NCI-H146 treated with DMSO at 0.1 percent for 48 hours (cell line): ENCODE results near the gene ALDH1B1.

Experiments used
- DNase-seq: peaks from one replicate; lab custom pipeline; 2025; ENCODE audit not compliant: unreplicated experiment; lab: John Stamatoyannopoulos, UW

The ALDH1B1 gene

DNA sequence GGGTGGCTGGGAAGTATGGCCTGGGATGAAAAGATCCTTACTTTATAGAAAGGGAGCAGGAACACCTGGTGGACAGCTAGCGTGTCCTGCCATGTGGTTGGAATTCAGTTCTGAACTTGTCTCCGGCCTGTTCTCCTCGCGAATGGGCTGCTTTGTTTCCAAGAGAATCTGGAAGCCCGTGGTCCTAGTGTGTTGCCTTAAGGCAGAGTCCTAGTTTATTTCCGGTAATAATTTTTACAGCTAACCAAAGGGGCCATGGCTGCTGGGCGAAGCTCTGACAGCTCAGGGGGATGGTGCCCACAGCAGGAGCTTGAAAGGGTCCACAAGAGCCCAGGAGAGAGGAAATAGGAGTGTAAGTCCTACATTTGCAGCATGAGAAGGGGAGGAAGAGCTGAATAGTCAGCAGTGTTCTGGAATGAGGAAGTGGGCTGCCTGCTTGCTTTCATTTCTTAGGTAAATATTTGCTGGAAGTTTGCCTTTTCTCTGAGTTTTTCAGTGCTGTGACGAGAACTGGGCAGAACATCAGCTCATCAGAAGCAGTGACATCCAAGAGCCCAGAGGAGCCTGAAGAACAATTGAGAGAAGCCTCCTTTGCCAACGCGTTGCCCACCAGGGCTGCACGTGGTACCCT is 44.8 kb downstream of the ALDH1B1 start:
- DNase-seq, result no peak

DNA sequence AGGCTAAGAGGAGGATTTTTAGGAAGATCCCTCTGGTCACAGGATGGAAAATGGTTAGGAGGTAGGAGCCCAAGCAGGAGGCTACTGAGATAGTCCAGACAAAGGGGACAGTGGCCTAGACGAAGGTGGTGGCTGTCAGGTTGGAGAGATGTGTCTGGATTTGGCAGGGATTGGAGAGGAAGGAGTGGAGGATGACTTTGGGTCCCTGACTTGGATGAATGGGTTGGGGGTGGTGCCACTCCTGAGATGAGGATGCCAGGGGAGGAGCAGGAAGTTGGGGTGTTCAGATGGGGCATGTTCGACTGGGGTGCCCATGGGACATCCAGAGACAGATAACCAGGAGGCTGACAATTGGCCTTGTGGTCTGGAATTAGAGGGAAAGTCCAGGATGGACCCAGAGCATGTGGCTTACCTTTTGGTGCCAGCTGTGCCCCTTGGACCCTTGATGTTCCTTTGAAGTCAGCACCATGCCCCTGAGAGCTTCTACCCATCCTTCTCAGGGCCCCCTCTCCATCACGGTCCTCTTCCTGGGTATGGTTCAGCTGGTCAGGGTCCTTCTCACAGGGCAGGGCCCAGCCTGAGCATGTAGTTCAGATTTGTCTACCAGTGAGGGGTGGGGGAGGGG is 46.9 kb downstream of the ALDH1B1 start:
- no peak for DNase-seq

DNA sequence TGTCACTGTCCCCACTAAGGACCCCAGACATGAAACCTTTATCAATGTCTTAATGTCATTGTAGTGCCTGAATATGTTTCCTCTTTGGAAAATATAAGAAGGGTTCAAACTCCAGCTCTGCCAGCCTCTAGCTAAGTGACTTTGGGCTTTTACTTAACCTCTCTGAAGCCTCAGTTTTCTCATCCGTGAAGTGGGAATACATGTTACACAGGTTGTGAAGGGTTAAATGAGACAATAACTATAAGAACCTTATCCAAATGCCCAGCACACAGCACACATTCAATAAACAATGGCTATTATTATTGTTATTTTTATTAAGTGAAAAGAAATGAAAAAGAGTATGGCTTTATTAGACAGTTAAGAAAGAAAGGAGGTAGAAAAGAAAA is 47.4 kb downstream of the ALDH1B1 start:
- DNase-seq, result no peak

DNA sequence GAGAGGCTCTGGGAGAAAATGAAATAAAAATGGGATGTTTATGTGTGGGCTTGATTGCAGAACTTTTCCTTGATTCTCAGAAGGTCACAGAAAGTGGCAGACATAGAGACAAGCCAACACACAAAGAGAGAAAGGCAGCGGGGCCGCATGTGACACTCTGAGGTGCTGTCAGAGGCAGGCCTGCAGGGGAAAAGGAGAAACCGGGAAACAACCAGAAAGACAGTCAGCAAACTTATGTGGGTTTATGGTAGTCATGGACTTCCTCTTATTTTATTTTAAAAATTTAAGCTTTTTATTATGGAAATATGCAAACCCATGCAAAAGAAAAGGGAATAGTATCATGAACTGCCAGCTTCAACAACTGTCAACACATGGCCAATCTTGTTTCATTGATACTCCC is 48.0 kb downstream of the ALDH1B1 start:
- no peak for DNase-seq

DNA sequence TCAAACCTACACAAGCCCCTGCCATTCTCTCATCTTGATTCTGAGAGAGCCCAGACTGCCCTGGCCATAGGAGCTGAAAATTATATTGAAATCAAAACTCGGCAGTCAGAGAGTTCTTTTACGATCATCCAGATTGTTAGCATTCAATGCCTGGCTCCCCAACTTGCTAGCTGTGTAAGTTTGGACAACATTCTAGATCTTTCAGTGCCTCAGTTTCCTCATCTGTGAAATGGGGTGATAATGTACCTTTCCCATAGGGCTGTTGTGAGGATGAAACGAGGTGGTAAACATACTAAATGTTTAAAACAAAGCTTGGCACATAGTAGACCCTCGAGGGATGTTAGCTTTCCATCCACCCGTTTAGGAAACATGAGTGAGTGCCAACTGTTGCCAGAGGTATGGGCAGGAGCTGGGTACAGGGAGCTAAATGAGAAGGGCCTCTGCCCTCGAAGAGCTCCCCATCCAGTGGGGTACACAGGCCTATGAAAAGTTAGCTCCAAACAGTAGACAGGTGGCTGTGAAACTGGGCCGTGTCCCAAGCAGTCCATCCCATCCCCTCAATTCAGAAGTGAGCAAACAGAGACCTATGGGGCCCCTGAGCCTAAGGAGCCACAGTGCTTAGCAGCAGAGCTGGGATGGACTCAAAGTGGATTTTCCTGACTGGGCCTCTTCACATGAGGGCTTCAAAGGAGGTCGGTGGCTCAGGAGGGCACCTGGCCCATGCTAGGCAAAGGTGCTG is 49.0 kb downstream of the ALDH1B1 start:
- DNase-seq, result no peak

DNA sequence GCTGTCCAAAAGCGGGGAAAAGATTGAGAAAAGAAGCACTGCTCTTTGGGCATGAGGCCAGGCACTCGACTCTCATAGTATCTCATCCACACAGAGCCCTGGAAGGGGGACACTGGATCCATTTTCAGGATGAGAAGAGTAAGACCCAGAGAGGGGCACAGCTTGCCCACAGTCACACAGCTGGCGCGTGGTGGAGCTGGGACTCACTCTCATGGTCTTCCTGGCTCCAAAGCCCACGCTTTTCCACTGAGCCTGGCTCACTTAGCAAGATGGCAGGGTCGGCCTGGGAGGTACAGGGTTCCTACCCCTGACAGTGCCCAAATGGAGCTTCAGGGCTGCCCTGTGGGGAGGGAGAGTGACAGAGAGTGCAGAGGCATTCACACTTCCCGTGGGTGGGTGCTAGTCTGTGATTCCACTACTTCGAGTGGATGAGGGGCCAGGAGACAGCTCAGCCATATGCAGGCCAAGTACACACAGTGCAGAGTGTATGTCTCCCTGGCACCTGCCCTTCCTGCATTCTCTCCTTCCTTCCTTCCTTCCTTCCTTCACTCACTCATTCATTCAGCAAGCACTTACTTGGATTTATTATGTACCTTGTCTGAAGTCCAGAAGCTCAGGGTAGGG is 50.1 kb downstream of the ALDH1B1 start:
- no peak for DNase-seq

DNA sequence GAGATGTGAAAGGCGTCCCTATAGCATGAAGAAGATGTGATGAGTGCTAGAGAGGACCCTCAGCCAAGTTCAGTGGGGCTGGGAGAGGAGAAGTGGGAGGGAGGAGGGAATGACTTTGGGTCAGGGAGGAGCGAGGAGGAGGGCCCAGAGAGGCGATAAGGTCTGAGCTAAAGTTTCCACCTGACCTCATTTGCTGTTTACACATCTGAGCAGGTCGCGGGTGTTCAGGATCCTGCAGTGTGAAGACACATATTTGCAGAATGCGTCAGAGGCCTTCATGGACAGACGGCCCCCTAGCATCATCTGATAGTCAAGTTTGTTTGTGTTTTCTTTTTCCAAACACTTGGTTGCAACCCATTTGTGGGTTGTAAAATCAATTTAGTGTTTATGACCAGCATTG is 50.7 kb downstream of the ALDH1B1 start:
- DNase-seq, result no peak

DNA sequence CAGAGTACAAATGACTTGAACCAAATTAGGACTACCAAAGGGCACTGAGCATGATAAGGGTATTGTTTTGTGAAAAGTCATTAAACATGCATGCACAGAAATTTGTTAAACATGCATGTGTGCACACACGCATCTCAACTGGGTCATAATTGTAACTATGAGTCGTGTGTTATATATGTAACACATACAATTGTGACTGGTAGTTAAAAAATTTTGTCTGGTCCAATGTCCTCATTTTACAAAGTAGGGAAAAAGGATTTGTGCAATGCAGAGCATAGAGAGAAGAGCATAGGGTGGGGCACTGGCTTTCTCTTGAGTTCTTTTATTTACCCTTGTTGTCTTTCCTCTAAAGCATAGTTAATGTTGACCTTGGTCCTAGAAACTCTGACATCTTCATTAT is 51.1 kb downstream of the ALDH1B1 start:
- DNase-seq, result no peak

DNA sequence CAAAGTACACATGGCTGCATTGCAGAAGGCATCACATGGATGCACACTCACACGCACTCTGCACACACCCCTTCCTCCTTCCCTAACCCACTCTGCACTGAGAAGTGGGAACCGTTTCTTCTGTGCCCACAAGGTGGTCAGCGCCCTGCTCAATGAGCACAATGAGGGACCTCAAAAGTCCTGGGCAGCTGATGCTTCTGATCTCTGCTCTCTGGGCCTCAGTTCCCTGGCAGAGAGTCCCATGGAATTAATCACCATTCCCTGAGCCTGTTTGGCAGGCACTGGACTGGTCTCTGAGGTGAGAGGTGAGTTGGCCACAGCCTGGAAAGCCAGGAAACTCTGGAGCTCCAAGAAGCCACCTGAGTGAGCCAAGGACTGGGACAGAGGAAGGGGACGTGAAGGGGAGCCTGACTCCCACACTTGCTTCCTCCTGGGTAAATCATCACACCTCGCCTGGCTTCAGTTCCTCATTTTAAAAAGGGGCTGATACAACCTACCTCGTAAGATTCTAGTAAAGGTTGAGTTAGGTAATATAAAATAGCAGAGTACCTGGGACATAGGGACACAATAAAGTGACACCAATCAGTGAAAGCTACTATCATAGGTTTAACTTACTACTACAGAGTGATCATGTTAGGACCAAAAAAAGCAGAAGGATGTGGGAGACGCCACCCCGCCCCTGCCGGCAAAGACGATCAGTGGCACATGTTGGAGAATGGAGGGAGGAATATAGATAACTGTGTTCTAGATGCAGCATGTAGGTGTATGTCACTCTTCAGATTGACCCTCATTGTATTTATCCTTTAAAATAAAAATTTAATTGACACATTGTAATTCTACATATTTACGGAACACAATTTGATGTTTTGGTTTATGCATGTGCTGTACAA is 52.9 kb downstream of the ALDH1B1 start:
- DNase-seq, result no peak

DNA sequence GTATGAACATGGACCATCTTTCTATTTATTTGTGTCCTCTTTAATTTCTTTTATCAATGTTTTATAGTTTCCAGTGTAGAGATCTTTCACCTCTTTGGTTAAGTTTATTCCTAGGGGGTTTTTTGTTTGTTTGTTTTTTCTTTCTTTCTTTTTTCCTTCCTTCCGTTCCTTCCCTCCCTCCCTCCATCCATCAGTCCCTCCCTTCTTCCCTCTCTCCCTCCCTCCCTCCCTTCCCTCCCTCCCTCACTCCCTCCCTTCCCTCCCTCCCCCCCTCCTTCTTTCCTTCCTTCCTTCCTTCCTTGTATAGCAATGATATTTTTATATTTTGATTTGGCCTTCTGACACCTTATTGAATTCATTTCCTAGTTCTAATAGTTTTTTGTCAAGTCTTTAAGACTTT is 55.2 kb downstream of the ALDH1B1 start:
- DNase-seq, result no peak
